Measurements from ENCODE around the gene FEM1B. TPM values are rescaled to one million over a fixed set of nuclear protein-coding genes. Genes with fewer than 3 reads are reported as not detected.
"Not testable (repeated sequence)": the region's sequence is repeated elsewhere in the genome, so short reads cannot be mapped to it uniquely, and the experiment has no call there.

FEM1B gene
- 54.1 and 56.3 TPM in 2 replicates for total RNA-seq

GRCh38 chr15:68277603-68278344 is at the start of gene FEM1B:
TSS of gene FEM1B (plus strand) at chr15:68277745. CDS start at chr15:68278418, 673 bp downstream.
- peak; percentile 73 for DNase-seq (ENCODE audit: low read depth)

- DNase-seq (ENCODE audit: low read depth), result peak; percentile 21
Measured at GRCh38 chr15:68228143-68228970, 49.2 kb upstream of the FEM1B start.

DNA sequence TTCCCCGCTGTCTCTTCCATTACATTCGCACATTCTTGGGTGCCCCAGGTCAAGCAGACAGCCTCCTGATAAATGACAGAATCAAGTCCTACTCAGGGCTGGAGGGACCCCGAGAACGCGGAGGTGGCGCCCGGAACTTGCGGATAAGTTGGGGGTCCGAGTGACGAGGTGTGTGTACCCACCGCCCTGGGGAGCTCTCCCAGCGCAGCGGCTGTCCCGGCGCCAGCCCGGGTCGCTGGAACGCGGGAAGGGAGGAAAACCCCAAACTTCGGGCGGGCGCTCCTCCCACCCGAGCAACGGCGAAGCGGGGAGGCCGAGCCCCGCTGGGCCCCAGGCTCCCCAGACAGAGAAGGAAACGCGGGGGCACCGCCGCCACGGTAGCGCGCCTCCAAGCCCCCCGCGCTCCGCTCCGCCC is 48.6 kb upstream of the FEM1B start:
- DNase-seq (ENCODE audit: low read depth), result no peak

DNA sequence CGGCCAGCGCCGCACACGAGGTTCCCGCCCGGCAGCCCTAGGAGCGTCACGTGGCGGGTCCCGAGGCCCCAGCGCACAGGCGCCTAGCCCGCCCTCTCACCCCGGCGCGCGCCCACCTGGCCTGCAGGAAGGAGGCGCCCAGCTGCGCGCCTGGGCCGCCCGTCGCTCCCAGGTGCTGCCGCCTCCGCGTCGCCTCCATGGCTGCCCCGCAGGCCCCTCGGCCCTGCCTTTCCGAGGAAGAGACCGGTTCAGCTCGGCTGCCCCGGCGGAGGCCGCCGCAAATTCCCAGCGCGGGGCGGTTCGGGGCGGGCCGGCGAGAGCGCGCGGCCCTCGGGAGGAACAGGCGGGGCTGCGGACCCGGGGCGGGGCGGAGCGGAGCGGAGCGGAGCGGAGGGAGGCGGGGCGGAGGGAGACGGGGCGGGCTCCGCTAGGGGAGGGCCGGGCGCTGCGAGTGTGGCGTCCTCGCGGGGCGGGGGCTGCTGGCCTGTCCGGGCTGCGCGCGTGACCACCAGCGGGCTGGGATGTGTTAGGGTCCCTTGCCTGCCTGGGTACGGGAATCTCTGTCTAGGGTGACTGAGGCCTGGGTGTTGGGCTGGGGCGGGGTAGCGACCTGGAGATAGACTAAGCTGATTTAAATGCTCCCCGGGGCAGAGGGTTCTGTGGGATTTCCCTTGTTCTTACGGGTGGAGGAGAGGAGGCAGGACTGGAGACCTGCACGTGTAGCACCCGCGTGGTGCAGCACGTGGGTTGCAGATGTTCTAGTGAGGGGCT is 48.0 kb upstream of the FEM1B start, which contains the start of gene CLN6:
Gene CLN6, minus strand, starts transcription at position 343 of the 771 bp plus-strand sequence. Its CDS starts 144 bp downstream, at position 199.
- DNase-seq (ENCODE audit: low read depth), result peak; percentile 60

- peak; percentile 69 for DNase-seq (ENCODE audit: low read depth)
Measured at GRCh38 chr15:68230157-68231100, 47.1 kb upstream of the FEM1B start.

GRCh38 chr15:68231102-68231818 is 46.3 kb upstream of the FEM1B start:
- DNase-seq (ENCODE audit: low read depth), result no peak

DNA sequence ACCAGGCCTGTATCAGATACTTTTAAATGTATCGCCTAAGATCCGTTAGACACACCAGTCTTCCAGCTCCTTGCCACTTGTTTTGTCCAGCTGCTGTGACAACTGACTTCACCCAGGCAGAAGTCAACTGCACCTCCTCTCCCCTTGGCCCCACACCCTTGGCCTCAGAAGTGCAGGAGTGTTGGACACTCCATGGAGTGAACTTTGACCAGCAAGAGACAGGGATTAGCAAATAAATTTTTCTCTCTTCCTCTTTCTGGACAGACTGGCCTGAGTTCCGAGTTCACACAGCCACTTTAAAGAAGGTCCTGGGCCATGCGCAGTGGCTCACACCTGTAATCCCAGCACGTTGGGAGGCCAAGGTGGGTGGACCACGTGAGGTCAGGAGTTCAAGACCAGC is 45.1 kb upstream of the FEM1B start:
- DNase-seq (ENCODE audit: low read depth), result no peak

DNA sequence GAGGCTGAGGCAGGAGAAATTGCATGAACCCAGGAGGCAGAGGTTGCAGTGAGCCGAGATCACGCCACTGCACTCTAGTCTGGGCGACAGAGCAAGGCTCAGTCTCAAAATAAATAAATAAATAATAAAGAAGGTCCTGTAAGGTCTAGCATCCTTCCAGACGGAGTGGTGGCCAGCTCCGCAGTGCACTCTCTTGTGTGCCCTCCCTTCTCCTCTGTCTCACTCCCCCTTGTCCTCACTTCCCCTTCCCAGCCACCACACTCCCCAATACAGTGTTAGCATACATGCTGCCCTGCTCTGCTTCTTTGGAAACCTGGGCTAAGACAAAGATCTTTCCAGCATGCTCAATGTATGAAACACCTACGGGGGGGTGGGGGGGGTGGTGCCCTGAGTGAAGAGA is 44.6 kb upstream of the FEM1B start:
- no peak for DNase-seq (ENCODE audit: low read depth)

GRCh38 chr15:68234060-68234459 is 43.5 kb upstream of the FEM1B start:
- DNase-seq (ENCODE audit: low read depth), result no peak

DNA sequence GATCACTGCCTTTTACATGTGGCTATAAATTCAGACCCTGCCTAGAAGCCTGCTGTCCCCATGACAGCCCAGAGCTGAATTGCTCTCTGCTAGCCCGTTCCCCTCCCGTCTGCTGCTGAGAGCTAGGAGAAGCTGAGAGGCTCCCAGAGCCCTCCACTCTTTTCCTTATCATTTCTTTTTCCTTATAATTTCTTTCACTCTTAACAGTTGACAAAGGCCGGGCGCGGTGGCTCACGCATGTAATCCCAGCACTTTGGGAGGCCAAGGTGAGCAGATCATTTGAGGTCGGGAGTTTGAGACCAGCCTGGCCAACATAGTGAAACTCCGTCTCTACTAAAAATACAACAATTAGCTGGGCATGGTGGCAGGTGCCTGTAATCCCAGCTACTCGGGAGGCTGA is 43.0 kb upstream of the FEM1B start:
- DNase-seq (ENCODE audit: low read depth), result not testable (repeated sequence)

DNA sequence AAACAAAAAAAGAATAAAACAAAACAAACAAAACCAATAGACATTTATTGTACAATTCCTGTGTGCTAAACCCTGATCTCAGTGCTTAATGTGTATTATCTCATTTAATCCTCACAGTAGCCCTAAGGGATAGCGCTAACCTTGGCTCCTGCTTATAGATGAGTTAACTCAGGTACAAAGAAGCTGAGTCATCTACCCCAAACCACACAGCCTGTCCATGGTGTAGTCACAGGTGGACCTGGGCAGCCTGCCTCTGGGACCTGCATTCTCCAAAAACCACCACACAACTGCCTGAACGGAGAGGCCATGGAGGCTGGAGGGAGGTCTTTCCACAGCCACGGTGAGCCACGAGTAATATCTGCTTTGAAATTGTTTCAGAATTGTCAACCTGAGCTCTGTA is 42.5 kb upstream of the FEM1B start:
- no peak for DNase-seq (ENCODE audit: low read depth)

DNA sequence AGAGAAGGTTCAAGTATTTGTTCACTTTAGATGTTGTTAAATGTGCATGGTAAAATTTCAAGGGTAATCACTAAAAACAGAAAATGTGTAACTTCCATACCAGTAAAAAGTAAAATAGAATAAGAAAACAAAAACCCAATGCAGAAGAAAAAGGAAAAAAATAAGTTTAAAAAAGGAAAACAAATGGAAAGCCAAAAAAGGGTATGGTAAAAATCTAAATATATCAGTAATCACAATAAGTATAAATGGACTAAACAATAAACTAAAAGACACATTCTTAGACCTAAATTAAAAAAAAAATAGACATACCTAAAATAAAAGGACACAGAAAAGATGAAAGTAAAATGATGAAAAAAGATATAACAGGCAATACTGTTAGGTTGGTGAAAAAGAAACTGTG is 38.5 kb upstream of the FEM1B start:
- no peak for DNase-seq (ENCODE audit: low read depth)

- no peak for DNase-seq (ENCODE audit: low read depth)
Measured at GRCh38 chr15:68241088-68241935, 36.2 kb upstream of the FEM1B start.

GRCh38 chr15:68244235-68244634 is 33.3 kb upstream of the FEM1B start:
- DNase-seq (ENCODE audit: low read depth), result no peak

DNA sequence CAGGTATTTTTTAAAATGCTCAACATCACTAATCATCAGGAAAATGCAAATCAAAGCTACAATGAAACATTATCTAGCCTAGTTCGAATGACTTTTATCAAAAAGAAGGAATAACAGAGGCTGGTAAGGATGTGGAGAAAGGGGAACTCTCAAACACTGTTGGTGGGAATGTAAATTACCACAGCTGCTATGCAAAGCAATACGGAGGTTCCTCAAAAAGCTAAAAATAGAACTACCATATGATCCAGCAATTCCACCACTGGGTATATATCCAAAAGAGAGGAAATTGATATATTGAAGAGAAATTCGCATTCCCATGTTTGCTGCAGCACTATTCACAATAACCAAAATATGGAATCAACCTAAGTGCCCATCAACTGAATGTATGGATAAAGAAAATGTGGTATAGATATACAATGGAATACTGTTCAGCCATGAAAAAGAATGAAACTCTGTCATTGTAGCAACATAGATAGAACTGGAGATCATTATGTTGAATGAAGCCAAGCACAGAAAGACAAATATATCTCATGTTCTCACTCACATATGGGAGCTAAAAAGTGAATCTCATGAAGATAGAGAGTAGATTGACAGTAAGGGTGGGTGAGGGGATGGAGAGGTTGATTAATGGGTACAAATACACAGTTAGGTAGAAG is 28.4 kb upstream of the FEM1B start:
- no peak for DNase-seq (ENCODE audit: low read depth)

DNA sequence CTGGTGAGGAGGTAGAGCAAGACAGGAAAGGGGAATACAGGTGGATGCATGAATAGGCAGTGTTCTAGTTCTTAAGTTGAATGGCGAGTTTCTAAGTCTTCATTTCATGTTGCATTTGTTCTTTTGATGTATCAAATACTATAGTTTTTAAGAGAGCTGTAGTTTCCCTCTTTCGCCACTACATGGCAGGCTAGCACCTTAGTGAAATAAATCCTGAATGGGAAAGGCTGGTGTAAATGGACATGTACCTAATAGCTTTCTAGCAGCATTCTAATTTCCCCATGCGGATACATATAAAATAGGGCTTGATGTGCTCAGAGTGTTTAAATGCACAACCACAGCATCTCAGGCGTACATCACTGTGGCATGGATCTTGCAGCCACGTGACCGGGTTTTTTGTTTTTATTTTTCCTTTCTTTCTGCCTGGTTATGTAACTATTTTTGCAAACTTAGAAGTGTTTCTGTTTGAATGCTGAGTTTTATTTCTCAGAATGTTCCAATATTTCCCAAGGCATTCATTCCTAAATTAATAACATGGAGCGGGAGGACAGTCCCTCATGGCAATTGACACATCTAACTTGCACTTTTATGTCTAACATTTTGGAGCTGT is 24.5 kb upstream of the FEM1B start:
- DNase-seq (ENCODE audit: low read depth), result peak; percentile 82

DNA sequence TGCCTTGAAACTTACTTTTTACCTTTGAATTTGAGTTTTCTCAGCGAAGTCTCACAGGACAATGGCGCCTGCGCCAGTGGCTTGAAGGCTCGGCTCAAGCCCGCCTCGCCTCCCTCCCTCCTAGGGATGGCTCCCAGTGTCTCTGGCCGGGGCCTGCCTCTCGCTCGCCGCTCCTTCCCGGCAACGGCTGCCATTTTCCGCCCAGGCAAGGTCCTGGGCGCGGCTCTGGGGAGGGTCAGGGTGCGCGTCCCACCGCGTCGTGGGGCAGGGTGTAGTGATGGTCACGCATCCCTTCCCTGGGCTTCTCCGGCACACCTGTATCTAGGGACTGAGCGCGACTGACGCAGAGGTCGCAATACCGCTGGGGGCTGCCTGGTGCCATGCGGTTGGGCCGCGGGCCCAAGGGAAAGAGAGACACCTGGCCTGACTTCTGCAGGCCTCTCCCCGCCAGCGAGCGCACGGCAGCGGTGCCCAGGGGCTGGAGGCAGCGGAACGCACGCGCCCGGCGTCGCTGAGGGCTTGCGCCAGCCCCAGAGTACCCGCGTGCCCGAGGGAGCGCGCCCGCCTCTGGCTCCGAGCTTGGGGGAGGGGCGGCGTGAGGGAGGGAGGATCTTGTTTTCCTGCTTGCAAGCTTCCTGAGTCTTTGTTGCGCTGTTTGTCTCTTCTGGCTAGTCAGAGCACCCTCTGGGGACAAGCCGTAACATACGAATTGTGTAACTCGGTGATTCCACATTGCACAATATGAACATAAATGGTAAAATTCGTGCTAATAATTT is 20.7 kb upstream of the FEM1B start:
- peak; percentile 80 for DNase-seq (ENCODE audit: low read depth)

- DNase-seq (ENCODE audit: low read depth), result no peak
Measured at GRCh38 chr15:68258692-68259091, 18.9 kb upstream of the FEM1B start.
